Mesenteric fat pad (tissue), 1 donor: Measurements from ENCODE around the gene CBX2. TPM values are rescaled to one million over a fixed set of nuclear protein-coding genes. Genes with fewer than 3 reads are reported as not detected.
A peak's percentile ranks its signal among the peaks of the same experiment; 100 is the strongest.
"Not testable (repeated sequence)": the region's sequence is repeated elsewhere in the genome, so short reads cannot be mapped to it uniquely, and the experiment has no call there.

Experiments used
- DNase-seq: peaks from one replicate; pipeline ENCODE4 v3.0.0-alpha.2; 2020; ENCODE audit warnings: low spot score
- total RNA-seq: library from RNA; stranded (reverse); fragmentation: NEBNext Ultra II Directional; extraction: Animal tissue kit (Norgen Biotek cat#: 25700); gene quantifications from one replicate; pipeline ENCODE4 v1.2.1, GENCODE V29; 2021
- donor health status: DM: yes; HTN: yes; CAD: no.

The CBX2 gene
- total RNA-seq, 1 donor from 2014 or later = 2.9 TPM

GRCh38 chr17:79769570-79770506 is 8.1 kb upstream of the CBX2 start:
- DNase-seq = no peak

- DNase-seq = no peak
Observed at GRCh38 chr17:79771276-79771675, 6.7 kb upstream of the CBX2 start.

- DNase-seq = not testable (repeated sequence)
Observed at GRCh38 chr17:79772726-79773125, 5.2 kb upstream of the CBX2 start.

- no peak for DNase-seq
Observed at GRCh38 chr17:79774561-79774975, 3.4 kb upstream of the CBX2 start.

- no peak for DNase-seq
Observed at GRCh38 chr17:79775632-79776031, 2.3 kb upstream of the CBX2 start.

GRCh38 chr17:79776376-79777119 is 1.4 kb upstream of the CBX2 start:
- no peak for DNase-seq

GRCh38 chr17:79777120-79777893 is 641 bp upstream of the CBX2 start:
- peak; percentile 90 for DNase-seq

GRCh38 chr17:79778504-79779083 is 646 bp downstream of the CBX2 start:
- no peak for DNase-seq

- no peak for DNase-seq
Observed at GRCh38 chr17:79779084-79779529, 1.2 kb downstream of the CBX2 start.

GRCh38 chr17:79779661-79780365 is 1.9 kb downstream of the CBX2 start:
- no peak for DNase-seq

GRCh38 chr17:79781012-79781650 is 3.2 kb downstream of the CBX2 start:
- no peak for DNase-seq

GRCh38 chr17:79781736-79782575 is 4.0 kb downstream of the CBX2 start:
- no peak for DNase-seq

- no peak for DNase-seq
Observed at GRCh38 chr17:79783891-79784290, 5.9 kb downstream of the CBX2 start.

GRCh38 chr17:79784353-79785016 is 6.5 kb downstream of the CBX2 start:
- no peak for DNase-seq

GRCh38 chr17:79785017-79785899 is 7.3 kb downstream of the CBX2 start:
- DNase-seq = no peak

- DNase-seq = no peak
Observed at GRCh38 chr17:79785900-79786810, 8.2 kb downstream of the CBX2 start.
